ENCODE data around the gene PUM1.

DNA sequence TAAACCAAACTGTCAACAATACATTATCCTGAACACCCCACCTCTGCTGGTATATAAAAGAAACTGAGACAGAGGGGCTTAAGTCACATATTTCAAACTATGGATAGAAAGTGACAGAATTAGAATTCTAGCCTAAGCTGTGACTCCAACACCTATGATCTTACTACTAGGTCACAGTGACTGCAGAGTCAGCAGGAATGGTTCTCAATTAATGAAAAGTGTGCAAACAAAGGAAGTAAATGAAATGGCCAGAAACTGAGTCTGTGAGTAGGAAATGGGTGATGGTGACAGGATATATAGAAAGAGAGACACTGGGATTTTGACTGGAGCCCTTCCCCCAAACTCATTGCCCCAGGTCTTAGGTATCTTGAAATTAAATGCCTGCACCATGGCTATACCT is 118.3 kb downstream of the PUM1 start:
- TF ChIP-seq CTCF (IDR thresholded peaks at IDR 0.05; ENCODE audit: low read depth, low read length, poor library complexity, severe bottlenecking) (no peak), EZH2phosphoT487 (IDR thresholded peaks at IDR 0.05; ENCODE audit: borderline replicate concordance, low read length) (no peak)
